Left ventricle myocardium superior (tissue), 1 donor: ENCODE measurements around the gene MED12L. TPM values are rescaled to one million over a fixed set of nuclear protein-coding genes. Genes with fewer than 3 reads are reported as not detected.
A peak's percentile ranks its signal among the peaks of the same experiment; 100 is the strongest.

Experiments
- ATAC-seq: fragments of 200-7000 bp; cut with Tn5 transposase; one replicate; pipeline ENCODE4 v1.9.1; 2020; ENCODE audit warnings: mild to moderate bottlenecking, moderate library complexity
- DNase-seq: peaks from one replicate; pipeline ENCODE4 v3.0.0-alpha.2; 2020
- intact Hi-C: fragments of 100-400 bp; cut with micrococcal nuclease; formaldehyde crosslinking; loops from one replicate; pipeline ENCODE4 v1.11.0; 2022
- total RNA-seq: library from RNA; stranded (reverse); fragmentation: NEBNext Ultra II Directional; extraction: Animal tissue kit (Norgen Biotek cat#: 25700); gene quantifications from one replicate; pipeline ENCODE4 v1.2.1, GENCODE V29; 2021
- donor health status: DM: no; HTN: yes; CAD: no; lungs with severe emphysema.

The MED12L gene
- total RNA-seq, 1 donor from 2014 or later, result 0.10 TPM

- ATAC-seq (no peak), DNase-seq (no peak)
- intact Hi-C loops, result no loop called here
These were observed 215.1 kb downstream of the MED12L start for GRCh38 chr3:151300539-151300938.

- ATAC-seq (no peak), DNase-seq (no peak)
- intact Hi-C loops, result no loop called here
These were observed 216.3 kb downstream of the MED12L start for GRCh38 chr3:151301787-151302186.

GRCh38 chr3:151303751-151304150 is 218.3 kb downstream of the MED12L start:
- intact Hi-C loops, result no loop called here
- ATAC-seq, result no peak
- DNase-seq, result no peak

GRCh38 chr3:151305060-151305774 is 219.8 kb downstream of the MED12L start:
- intact Hi-C loops, result no loop called here
- DNase-seq (peak; percentile 35), ATAC-seq (peak; percentile 79)

- intact Hi-C loops, result no loop called here
- no peak for DNase-seq
- ATAC-seq, result no peak
These were observed 220.3 kb downstream of the MED12L start for GRCh38 chr3:151305775-151306151.

- DNase-seq, result no peak
- intact Hi-C loops, result no loop called here
- no peak for ATAC-seq
These were observed 220.8 kb downstream of the MED12L start for GRCh38 chr3:151306168-151306810.

GRCh38 chr3:151307131-151307530 is 221.7 kb downstream of the MED12L start:
- DNase-seq (no peak), ATAC-seq (no peak)
- intact Hi-C loops, result no loop called here

GRCh38 chr3:151307583-151308488 is 222.4 kb downstream of the MED12L start:
- intact Hi-C loops, result no loop called here
- DNase-seq (no peak), ATAC-seq (no peak)

GRCh38 chr3:151309566-151309965 is 224.1 kb downstream of the MED12L start:
- DNase-seq (no peak), ATAC-seq (no peak)
- intact Hi-C loops, result no loop called here

GRCh38 chr3:151312972-151313371 is 227.5 kb downstream of the MED12L start:
- ATAC-seq, result no peak

GRCh38 chr3:151314137-151314536 is 228.7 kb downstream of the MED12L start:
- DNase-seq (no peak), ATAC-seq (no peak)
- intact Hi-C loops, result no loop called here

More at GRCh38 chr3:151312972-151313371, 227.5 kb downstream of the MED12L start:
- intact Hi-C loops, result no loop called here
- DNase-seq, result no peak

GRCh38 chr3:151314593-151314992 is 229.1 kb downstream of the MED12L start:
- intact Hi-C loops, result no loop called here
- no peak for ATAC-seq
- DNase-seq, result no peak

- intact Hi-C loops, result no loop called here
- ATAC-seq (no peak), DNase-seq (no peak)
These were observed 229.7 kb downstream of the MED12L start for GRCh38 chr3:151315136-151315535.

GRCh38 chr3:151315846-151316245 is 230.4 kb downstream of the MED12L start:
- no peak for ATAC-seq
- intact Hi-C loops, result no loop called here
- DNase-seq, result no peak

GRCh38 chr3:151316267-151316991 is 231.0 kb downstream of the MED12L start, which contains the start of gene GPR87:
Gene GPR87, minus strand, starts transcription at chr3:151316820. Its CDS starts 16,720 bp downstream, at chr3:151300100.
- DNase-seq (no peak), ATAC-seq (no peak)
- intact Hi-C loops, result no loop called here

- intact Hi-C loops, result no loop called here
- no peak for ATAC-seq
- no peak for DNase-seq
These were observed 232.8 kb downstream of the MED12L start for GRCh38 chr3:151318313-151318712.

- intact Hi-C loops, result no loop called here
- no peak for ATAC-seq
- DNase-seq, result no peak
These were observed 233.5 kb downstream of the MED12L start for GRCh38 chr3:151318991-151319390.

GRCh38 chr3:151319628-151320027 is 234.2 kb downstream of the MED12L start:
- ATAC-seq (no peak), DNase-seq (no peak)
- intact Hi-C loops, result no loop called here

GRCh38 chr3:151320131-151320530 is 234.7 kb downstream of the MED12L start:
- ATAC-seq (no peak), DNase-seq (no peak)
- intact Hi-C loops, result no loop called here
